ENCODE data around the gene GAREM1. TPM values are rescaled to one million over a fixed set of nuclear protein-coding genes. Genes with fewer than 3 reads are reported as not detected.

The GAREM1 gene
- total RNA-seq, 1 experiment from 2014 or later, result 10.2 TPM

DNA sequence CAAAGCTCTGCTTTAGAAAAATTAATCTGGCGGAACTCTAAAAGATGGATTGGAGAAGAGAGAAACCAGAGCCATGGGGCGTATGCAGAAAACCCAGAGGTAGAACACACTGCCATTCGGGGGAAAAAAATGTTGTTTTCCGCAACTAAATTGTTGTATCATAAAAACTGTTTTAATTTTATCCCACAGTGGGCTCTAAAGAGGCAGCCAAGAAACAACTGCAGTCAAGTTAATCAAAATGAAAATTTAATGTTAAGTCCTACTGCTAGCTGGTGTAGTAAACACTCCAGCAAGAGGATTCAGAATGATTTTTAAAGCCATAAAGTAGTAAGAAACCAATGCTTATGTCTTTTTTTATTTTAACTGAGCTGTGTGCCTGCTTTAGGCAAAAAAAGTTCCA, 69.1 kb downstream of the GAREM1 start:
- Histone ChIP-seq H3K27ac (no peak overlapping the region), H3K4me3 (no peak overlapping the region), H3K9me2 (ENCODE audit: insufficient read depth) (no peaks in the 10 kb centered on the region), H3K4me2 (no peak overlapping the region), H3K9me3 (ENCODE audit: insufficient read depth, low read depth) (no peaks in the 10 kb centered on the region), H3F3A (ENCODE audit: insufficient read depth, low read depth) (no peaks in the 10 kb centered on the region), H4K20me1 (ENCODE audit: insufficient read depth) (no peaks in the 10 kb centered on the region), H3K79me2 (ENCODE audit: low read depth) (no peaks in the 10 kb centered on the region), H3K4me1 (replicated peaks; ENCODE audit: insufficient read depth) (no peaks in the 10 kb centered on the region), H2AFZ (no peak overlapping the region), H3K36me3 (ENCODE audit: low read depth) (no peaks in the 10 kb centered on the region), H3K27me3 (ENCODE audit: insufficient read depth, low read depth) (no peaks in the 10 kb centered on the region)
- intact Hi-C loops (cut with micrococcal nuclease; ENCODE audit: unreplicated experiment), result no loop called here
- no TSS peak for BruUV-seq (replicated peaks)
- no peak for DNase-seq
- POLR2A ChIA-PET (ENCODE audit: unreplicated experiment), result no interaction called here
- TF ChIP-seq, protein P1, sequence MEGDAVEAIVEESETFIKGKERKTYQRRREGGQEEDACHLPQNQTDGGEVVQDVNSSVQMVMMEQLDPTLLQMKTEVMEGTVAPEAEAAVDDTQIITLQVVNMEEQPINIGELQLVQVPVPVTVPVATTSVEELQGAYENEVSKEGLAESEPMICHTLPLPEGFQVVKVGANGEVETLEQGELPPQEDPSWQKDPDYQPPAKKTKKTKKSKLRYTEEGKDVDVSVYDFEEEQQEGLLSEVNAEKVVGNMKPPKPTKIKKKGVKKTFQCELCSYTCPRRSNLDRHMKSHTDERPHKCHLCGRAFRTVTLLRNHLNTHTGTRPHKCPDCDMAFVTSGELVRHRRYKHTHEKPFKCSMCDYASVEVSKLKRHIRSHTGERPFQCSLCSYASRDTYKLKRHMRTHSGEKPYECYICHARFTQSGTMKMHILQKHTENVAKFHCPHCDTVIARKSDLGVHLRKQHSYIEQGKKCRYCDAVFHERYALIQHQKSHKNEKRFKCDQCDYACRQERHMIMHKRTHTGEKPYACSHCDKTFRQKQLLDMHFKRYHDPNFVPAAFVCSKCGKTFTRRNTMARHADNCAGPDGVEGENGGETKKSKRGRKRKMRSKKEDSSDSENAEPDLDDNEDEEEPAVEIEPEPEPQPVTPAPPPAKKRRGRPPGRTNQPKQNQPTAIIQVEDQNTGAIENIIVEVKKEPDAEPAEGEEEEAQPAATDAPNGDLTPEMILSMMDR (conservative IDR thresholded peaks at IDR 0.05), result no peak
- CTCF ChIA-PET, result no interaction called here

DNA sequence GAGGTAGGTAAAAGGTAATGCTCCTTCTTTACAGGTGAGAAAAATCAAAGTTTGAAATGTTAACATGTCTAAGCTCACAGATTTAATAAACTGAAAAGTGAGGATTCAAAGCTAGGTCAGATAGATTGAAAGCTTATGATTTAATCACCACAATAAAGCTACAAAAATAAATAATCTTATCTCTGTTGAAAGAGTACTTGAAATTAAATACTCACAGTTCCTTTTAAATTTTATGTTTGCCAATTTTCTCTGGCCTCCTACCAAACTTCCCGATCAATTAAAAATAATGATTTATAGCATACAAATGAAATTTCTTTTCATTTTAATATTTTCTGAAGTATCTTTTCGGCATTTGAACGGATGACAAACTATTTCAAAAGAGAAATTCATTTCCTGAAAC, 77.3 kb downstream of the GAREM1 start:
- H3K9me3 ChIP-seq (ENCODE audit: insufficient read depth, low read depth), result no peaks in the 10 kb centered on the region
- no peak overlapping the region for H2AFZ ChIP-seq
- intact Hi-C loops (cut with micrococcal nuclease; ENCODE audit: unreplicated experiment), result no loop called here
- H3K4me1 ChIP-seq (replicated peaks; ENCODE audit: insufficient read depth), result no peaks in the 10 kb centered on the region
- no peaks in the 10 kb centered on the region for H3K9me2 ChIP-seq (ENCODE audit: insufficient read depth)
- H4K20me1 ChIP-seq (ENCODE audit: insufficient read depth), result no peaks in the 10 kb centered on the region
- H3F3A ChIP-seq (ENCODE audit: insufficient read depth, low read depth), result no peaks in the 10 kb centered on the region
- H3K79me2 ChIP-seq (ENCODE audit: low read depth), result no peaks in the 10 kb centered on the region
- H3K4me2 ChIP-seq, result no peak overlapping the region
- ChIA-PET CTCF (no interaction called here), POLR2A (ENCODE audit: unreplicated experiment) (no interaction called here)
- H3K36me3 ChIP-seq (ENCODE audit: low read depth), result no peaks in the 10 kb centered on the region
- TF ChIP-seq EZH2 (IDR thresholded peaks at IDR 0.05; ENCODE audit: low read depth), result no peak
- TF ChIP-seq, protein P1 (conservative IDR thresholded peaks at IDR 0.05), result no peak
- no peak overlapping the region for H3K4me3 ChIP-seq
- no peaks in the 10 kb centered on the region for H3K27me3 ChIP-seq (ENCODE audit: insufficient read depth, low read depth)
- H3K27ac ChIP-seq, result no peak overlapping the region
- DNase-seq, result no peak
- no TSS peak for BruUV-seq (replicated peaks)

DNA sequence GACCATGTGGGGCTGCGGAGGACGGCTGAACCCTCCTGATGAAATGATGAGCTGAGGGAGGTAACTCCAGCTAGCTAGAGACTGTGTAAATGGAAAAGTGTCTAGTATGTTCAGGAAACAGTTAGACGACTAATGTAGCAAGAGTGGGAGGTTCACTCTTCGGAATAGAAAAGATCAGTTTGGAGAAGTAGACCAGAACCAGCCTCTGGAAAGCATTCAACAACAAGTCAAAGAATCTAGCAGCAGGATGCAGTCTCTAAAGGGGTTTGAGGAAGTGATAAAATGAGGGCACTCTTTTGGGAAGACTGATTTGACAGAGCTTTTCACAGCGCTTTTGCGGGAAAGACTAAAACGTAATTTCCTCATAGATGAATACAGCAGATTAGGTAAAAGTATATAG, 79.6 kb downstream of the GAREM1 start:
- ChIA-PET CTCF (no interaction called here), POLR2A (ENCODE audit: unreplicated experiment) (interaction anchor here (0.6 kb wide), 1 partner anchor 823 kb away, joined by 8 read pairs; no protein-coding TSS in a partner anchor)
- no peak overlapping the region for H3K4me3 ChIP-seq
- H3K4me2 ChIP-seq, result no peak overlapping the region
- intact Hi-C loops (cut with micrococcal nuclease; ENCODE audit: unreplicated experiment), result no loop called here
- BruUV-seq (replicated peaks), result no TSS peak
- H3K9me3 ChIP-seq (ENCODE audit: insufficient read depth, low read depth), result no peaks in the 10 kb centered on the region; the same call in 1 of the 2 replicates
- H3K27me3 ChIP-seq (ENCODE audit: insufficient read depth, low read depth), result no peaks in the 10 kb centered on the region
- no peaks in the 10 kb centered on the region; the same call in 1 of the 2 replicates for H3K79me2 ChIP-seq (ENCODE audit: low read depth)
- TF ChIP-seq EZH2 (IDR thresholded peaks at IDR 0.05; ENCODE audit: low read depth), result no peak
- TF ChIP-seq, protein P1 (conservative IDR thresholded peaks at IDR 0.05), result no peak
- H3K4me1 ChIP-seq (replicated peaks; ENCODE audit: insufficient read depth), result no peaks in the 10 kb centered on the region
- no peak overlapping the region for H3K27ac ChIP-seq
- no peaks in the 10 kb centered on the region for H3K36me3 ChIP-seq (ENCODE audit: low read depth)
- no peak for DNase-seq
- no peak overlapping the region for H2AFZ ChIP-seq
- H3K9me2 ChIP-seq (ENCODE audit: insufficient read depth), result no peaks in the 10 kb centered on the region
- no peaks in the 10 kb centered on the region for H4K20me1 ChIP-seq (ENCODE audit: insufficient read depth)
- no peaks in the 10 kb centered on the region for H3F3A ChIP-seq (ENCODE audit: insufficient read depth, low read depth)

Data from PC-9 (cell line).